IMR-90 (cell line): ENCODE measurements around the gene RNF186.

Experiments
- CEBPB ChIP-seq: IDR thresholded peaks from 2 replicates; pipeline ENCODE4 v1.6.1; 2012; ENCODE audit warnings: low read depth, low read length, improper control_type of control experiment
- CHD1 ChIP-seq: IDR thresholded peaks from 2 replicates; pipeline ENCODE4 v1.6.1; 2012; ENCODE audit warnings: low read depth, low read length, improper control_type of control experiment
- FOS ChIP-seq: fragments of 150-350 bp; IDR thresholded peaks from 2 replicates; pipeline ENCODE4 v1.6.1; 2016; ENCODE audit warnings: low read depth, low read length
- MAZ ChIP-seq: IDR thresholded peaks from 2 replicates; pipeline ENCODE4 v1.6.1; 2012; ENCODE audit warnings: low read depth, mild to moderate bottlenecking, low read length, improper control_type of control experiment, moderate library complexity, borderline replicate concordance
- POLR2A ChIP-seq: IDR thresholded peaks from 2 replicates; pipeline ENCODE4 v1.6.1; 2012; ENCODE audit warnings: mild to moderate bottlenecking, low read depth, low read length
- RAD21 ChIP-seq: IDR thresholded peaks from 2 replicates; pipeline ENCODE4 v1.6.1; 2012; ENCODE audit warnings: low read length, improper control_type of control experiment
- RCOR1 ChIP-seq: IDR thresholded peaks from 2 replicates; pipeline ENCODE4 v1.6.1; 2012; ENCODE audit warnings: mild to moderate bottlenecking, low read length, improper control_type of control experiment; ENCODE audit not compliant: insufficient replicate concordance
- RFX5 ChIP-seq: IDR thresholded peaks from 2 replicates; pipeline ENCODE4 v1.8.0; 2012; ENCODE audit warnings: low read depth, mild to moderate bottlenecking, low read length, moderate library complexity
- SMC3 ChIP-seq: fragments of 150-350 bp; IDR thresholded peaks from 2 replicates; pipeline ENCODE4 v1.6.1; 2016; ENCODE audit warnings: low read depth, mild to moderate bottlenecking, antibody characterized with exemption, low read length, moderate library complexity
- TF ChIP-seq, protein P1 (sequence below): conservative IDR thresholded peaks from 2 replicates; pipeline ENCODE4 v1.5.1; 2012; ENCODE audit warnings: mild to moderate bottlenecking, low read depth, low read length, improper control_type of control experiment
- TF ChIP-seq, protein P2 (sequence below): fragments of 150-350 bp; IDR thresholded peaks from 2 replicates; pipeline ENCODE4 v1.6.1; 2017; ENCODE audit warnings: mild to moderate bottlenecking, antibody characterized with exemption, low read length, low read depth
- TF ChIP-seq, protein P3 (sequence below): fragments of 150-350 bp; IDR thresholded peaks from 2 replicates; pipeline ENCODE4 v1.6.1; 2016; ENCODE audit warnings: low read depth, mild to moderate bottlenecking, low read length, moderate library complexity, borderline replicate concordance

DNA sequence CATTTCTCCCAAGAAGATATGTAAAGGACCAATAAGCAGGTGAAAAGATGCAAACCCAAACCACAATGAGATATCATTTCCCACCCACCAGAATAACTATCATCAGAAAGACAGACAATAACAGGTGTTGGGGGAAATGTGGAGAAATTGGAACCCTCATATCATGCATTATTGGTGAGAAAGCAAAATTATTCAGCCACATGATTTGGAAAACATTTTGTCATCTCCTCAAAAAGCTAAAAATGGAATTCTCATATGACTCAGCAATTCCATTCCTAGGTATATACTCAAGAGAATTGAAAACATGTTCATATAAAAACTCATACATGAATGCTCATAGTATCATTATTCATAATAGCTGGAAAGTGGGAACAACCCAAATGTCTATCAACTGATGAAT, 25.1 kb upstream of the RNF186 start:
- TF ChIP-seq RFX5, result no peak
- TF ChIP-seq CEBPB, result no peak
- TF ChIP-seq POLR2A, result no peak
- TF ChIP-seq, protein P1, sequence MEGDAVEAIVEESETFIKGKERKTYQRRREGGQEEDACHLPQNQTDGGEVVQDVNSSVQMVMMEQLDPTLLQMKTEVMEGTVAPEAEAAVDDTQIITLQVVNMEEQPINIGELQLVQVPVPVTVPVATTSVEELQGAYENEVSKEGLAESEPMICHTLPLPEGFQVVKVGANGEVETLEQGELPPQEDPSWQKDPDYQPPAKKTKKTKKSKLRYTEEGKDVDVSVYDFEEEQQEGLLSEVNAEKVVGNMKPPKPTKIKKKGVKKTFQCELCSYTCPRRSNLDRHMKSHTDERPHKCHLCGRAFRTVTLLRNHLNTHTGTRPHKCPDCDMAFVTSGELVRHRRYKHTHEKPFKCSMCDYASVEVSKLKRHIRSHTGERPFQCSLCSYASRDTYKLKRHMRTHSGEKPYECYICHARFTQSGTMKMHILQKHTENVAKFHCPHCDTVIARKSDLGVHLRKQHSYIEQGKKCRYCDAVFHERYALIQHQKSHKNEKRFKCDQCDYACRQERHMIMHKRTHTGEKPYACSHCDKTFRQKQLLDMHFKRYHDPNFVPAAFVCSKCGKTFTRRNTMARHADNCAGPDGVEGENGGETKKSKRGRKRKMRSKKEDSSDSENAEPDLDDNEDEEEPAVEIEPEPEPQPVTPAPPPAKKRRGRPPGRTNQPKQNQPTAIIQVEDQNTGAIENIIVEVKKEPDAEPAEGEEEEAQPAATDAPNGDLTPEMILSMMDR, result no peak
- TF ChIP-seq, protein P2, sequence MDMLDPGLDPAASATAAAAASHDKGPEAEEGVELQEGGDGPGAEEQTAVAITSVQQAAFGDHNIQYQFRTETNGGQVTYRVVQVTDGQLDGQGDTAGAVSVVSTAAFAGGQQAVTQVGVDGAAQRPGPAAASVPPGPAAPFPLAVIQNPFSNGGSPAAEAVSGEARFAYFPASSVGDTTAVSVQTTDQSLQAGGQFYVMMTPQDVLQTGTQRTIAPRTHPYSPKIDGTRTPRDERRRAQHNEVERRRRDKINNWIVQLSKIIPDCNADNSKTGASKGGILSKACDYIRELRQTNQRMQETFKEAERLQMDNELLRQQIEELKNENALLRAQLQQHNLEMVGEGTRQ, result no peak
- TF ChIP-seq, protein P3, sequence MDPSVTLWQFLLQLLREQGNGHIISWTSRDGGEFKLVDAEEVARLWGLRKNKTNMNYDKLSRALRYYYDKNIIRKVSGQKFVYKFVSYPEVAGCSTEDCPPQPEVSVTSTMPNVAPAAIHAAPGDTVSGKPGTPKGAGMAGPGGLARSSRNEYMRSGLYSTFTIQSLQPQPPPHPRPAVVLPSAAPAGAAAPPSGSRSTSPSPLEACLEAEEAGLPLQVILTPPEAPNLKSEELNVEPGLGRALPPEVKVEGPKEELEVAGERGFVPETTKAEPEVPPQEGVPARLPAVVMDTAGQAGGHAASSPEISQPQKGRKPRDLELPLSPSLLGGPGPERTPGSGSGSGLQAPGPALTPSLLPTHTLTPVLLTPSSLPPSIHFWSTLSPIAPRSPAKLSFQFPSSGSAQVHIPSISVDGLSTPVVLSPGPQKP, result no peak
- no peak for TF ChIP-seq MAZ
- TF ChIP-seq RCOR1, result no peak
- TF ChIP-seq CHD1, result no peak
- TF ChIP-seq RAD21, result no peak
- TF ChIP-seq SMC3, result no peak
- no peak for TF ChIP-seq FOS
